HepG2 (cell line): Measurements from ENCODE around the gene OARD1. TPM values are rescaled to one million over a fixed set of nuclear protein-coding genes. Genes with fewer than 3 reads are reported as not detected.

Experiments used
- AGO2 ChIP-seq: fragments of 200-400 bp; formaldehyde crosslinking; optimal IDR thresholded peaks from 2 replicates; pipeline ENCODE3; 2017; ENCODE audit warnings: mild to moderate bottlenecking, low read depth, low read length, moderate library complexity
- CBX1 ChIP-seq: IDR thresholded peaks from one replicate; pipeline ENCODE4 v1.6.1; 2016; ENCODE audit warnings: antibody characterized with exemption, low read depth
- DR1 ChIP-seq: sonication (generic); formaldehyde crosslinking; IDR thresholded peaks from 2 replicates; pipeline ENCODE4 v1.8.0; 2021; ENCODE audit warnings: mild to moderate bottlenecking, missing genetic modification reagents, inconsistent platforms
- ELF3 ChIP-seq: IDR thresholded peaks from 2 replicates; pipeline ENCODE4 v1.6.1; 2016; ENCODE audit warnings: missing genetic modification reagents, missing compliant biosample characterization
- HOXA5 ChIP-seq: sonication (generic); formaldehyde crosslinking; IDR thresholded peaks from 2 replicates; pipeline ENCODE4 v1.4.0; 2020; ENCODE audit warnings: missing genetic modification reagents
- MYC ChIP-seq: sonication (generic); formaldehyde crosslinking; IDR thresholded peaks from 2 replicates; pipeline ENCODE4 v1.9.0; 2021; ENCODE audit warnings: missing genetic modification reagents, borderline replicate concordance
- NKX3-1 ChIP-seq: sonication (generic); formaldehyde crosslinking; IDR thresholded peaks from 2 replicates; pipeline ENCODE4 v1.5.0; 2020; ENCODE audit warnings: missing genetic modification reagents
- NR2C2 ChIP-seq: sonication (generic); formaldehyde crosslinking; IDR thresholded peaks from 2 replicates; pipeline ENCODE4 v1.4.0; 2020; ENCODE audit warnings: missing genetic modification reagents, mild to moderate bottlenecking, moderate library complexity, borderline replicate concordance
- THAP7 ChIP-seq: sonication (generic); formaldehyde crosslinking; IDR thresholded peaks from 2 replicates; pipeline ENCODE4 v1.8.1; 2023; ENCODE audit warnings: mild to moderate bottlenecking, missing genetic modification reagents
- TMF1 ChIP-seq: sonication (generic); formaldehyde crosslinking; IDR thresholded peaks from 2 replicates; pipeline ENCODE4 v1.8.1; 2022; ENCODE audit warnings: low read depth, missing genetic modification reagents
- UBTF ChIP-seq: sonication (generic); formaldehyde crosslinking; IDR thresholded peaks from 2 replicates; pipeline ENCODE4 v1.4.0; 2020; ENCODE audit warnings: mild to moderate bottlenecking, missing genetic modification reagents
- ZIK1 ChIP-seq: sonication (generic); formaldehyde crosslinking; IDR thresholded peaks from 2 replicates; pipeline ENCODE4 v1.5.0; 2020; ENCODE audit warnings: mild to moderate bottlenecking, low read depth, missing genetic modification reagents, borderline replicate concordance
- ZKSCAN5 ChIP-seq: sonication (generic); formaldehyde crosslinking; IDR thresholded peaks from 2 replicates; pipeline ENCODE4 v1.5.1; 2020; ENCODE audit warnings: mild to moderate bottlenecking, missing genetic modification reagents
- ZNF124 ChIP-seq: sonication (generic); formaldehyde crosslinking; IDR thresholded peaks from 2 replicates; pipeline ENCODE4 v1.4.0; 2020; ENCODE audit warnings: missing genetic modification reagents
- ZNF263 ChIP-seq: sonication (generic); formaldehyde crosslinking; IDR thresholded peaks from 2 replicates; pipeline ENCODE4 v1.4.0; 2020; ENCODE audit warnings: missing genetic modification reagents
- ZNF337 ChIP-seq: sonication (generic); formaldehyde crosslinking; IDR thresholded peaks from 2 replicates; pipeline ENCODE4 v1.5.1; 2020; ENCODE audit warnings: missing genetic modification reagents, low read depth, mild to moderate bottlenecking, borderline replicate concordance
- ZNF468 ChIP-seq: sonication (generic); formaldehyde crosslinking; IDR thresholded peaks from 2 replicates; pipeline ENCODE4 v1.8.0; 2022; ENCODE audit warnings: mild to moderate bottlenecking, moderate library complexity, missing genetic modification reagents
- ZNF530 ChIP-seq: sonication (generic); formaldehyde crosslinking; IDR thresholded peaks from 2 replicates; pipeline ENCODE4 v1.5.0; 2020; ENCODE audit warnings: low read depth, mild to moderate bottlenecking, missing genetic modification reagents
- ZNF619 ChIP-seq: sonication (generic); formaldehyde crosslinking; IDR thresholded peaks from 2 replicates; pipeline ENCODE4 v1.4.0; 2020; ENCODE audit warnings: mild to moderate bottlenecking, missing genetic modification reagents
- ZNF660 ChIP-seq: sonication (generic); formaldehyde crosslinking; IDR thresholded peaks from 2 replicates; pipeline ENCODE4 v1.5.1; 2020; ENCODE audit warnings: mild to moderate bottlenecking, low read depth, missing genetic modification reagents, borderline replicate concordance
- polyA plus RNA-seq, 8 experiments: library from polyadenylated mRNA; depleted of rRNA in 3 of 8; stranded (reverse) in 7 of 8; unstranded in 1 of 8; fragments of >200 nt; fragmentation: Illumina TruSeq in 4 of 8; extraction: Trizol in 4 of 8; gene quantifications; 2 replicates each; pipeline versions ENCODE4 v1.2.1 to v1.2.3, GENCODE V29; 2011 to 2016; ENCODE audit warnings: low read depth in 4 of 8, missing spikeins in 1 of 8, mixed read lengths in 1 of 8; ENCODE audit not compliant: insufficient read depth in 1 of 8
- total RNA-seq, 5 experiments: library from RNA; depleted of rRNA; stranded (reverse); fragments of >200 nt; fragmentation: Illumina TruSeq; extraction: Trizol; gene quantifications; 2 replicates each; pipeline ENCODE4 v1.2.3, GENCODE V29; 2016; ENCODE audit warnings: low read depth in 1 of 5
- TF ChIP-seq, protein P1 (sequence below): sonication (generic); formaldehyde crosslinking; IDR thresholded peaks from 2 replicates; pipeline ENCODE4 v1.4.0; 2020; ENCODE audit warnings: mild to moderate bottlenecking, missing genetic modification reagents
- TF ChIP-seq, protein P2 (sequence below): sonication (generic); formaldehyde crosslinking; IDR thresholded peaks from 2 replicates; pipeline ENCODE4 v1.8.0; 2022; ENCODE audit warnings: missing genetic modification reagents, mild to moderate bottlenecking, inconsistent platforms, borderline replicate concordance

Gene OARD1
- total and polyA plus RNA-seq, 2 of the 13 experiments (the other 11 are each of a cell fraction or from before 2014, with no cell fraction given): 18.4 to 49.0 TPM

DNA sequence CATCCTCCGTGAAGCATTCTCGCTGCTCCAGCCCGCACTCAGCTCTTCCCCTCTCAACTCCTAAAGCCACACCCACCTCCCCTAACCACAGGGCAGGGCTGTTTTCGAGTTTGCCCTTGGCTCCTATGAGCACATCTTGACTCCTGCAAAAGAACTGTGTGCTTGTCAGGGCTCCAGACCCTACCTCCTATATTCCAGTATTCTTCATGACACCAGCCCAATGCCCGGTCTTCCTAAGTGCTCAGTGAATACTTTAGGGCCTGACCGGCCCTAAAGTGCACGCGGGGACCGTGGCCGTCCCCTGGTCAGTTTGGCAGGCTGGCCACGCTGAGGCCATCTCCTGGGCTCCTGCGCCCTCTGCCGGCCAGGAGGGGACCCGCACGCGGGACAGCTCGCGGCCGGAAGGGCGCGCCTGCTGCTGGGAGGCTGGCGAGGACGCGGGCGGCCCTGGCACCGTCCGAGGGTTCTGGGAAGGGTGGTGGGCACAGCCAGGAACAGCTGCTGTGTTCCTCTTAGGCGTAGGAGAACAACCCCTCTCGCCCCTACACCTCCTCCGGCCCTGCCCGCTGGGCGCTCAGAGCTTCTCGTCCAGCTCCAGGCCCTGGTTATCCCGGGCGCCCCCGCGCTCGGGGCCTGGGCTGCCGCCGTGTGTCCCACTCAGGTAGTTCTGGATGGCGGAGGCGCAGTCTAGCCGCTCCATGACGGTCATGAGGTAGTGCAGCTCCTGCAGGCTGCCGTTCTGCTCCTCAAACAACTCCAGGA is 44.2 kb downstream of the OARD1 start (continued):
- TF ChIP-seq, protein P1, sequence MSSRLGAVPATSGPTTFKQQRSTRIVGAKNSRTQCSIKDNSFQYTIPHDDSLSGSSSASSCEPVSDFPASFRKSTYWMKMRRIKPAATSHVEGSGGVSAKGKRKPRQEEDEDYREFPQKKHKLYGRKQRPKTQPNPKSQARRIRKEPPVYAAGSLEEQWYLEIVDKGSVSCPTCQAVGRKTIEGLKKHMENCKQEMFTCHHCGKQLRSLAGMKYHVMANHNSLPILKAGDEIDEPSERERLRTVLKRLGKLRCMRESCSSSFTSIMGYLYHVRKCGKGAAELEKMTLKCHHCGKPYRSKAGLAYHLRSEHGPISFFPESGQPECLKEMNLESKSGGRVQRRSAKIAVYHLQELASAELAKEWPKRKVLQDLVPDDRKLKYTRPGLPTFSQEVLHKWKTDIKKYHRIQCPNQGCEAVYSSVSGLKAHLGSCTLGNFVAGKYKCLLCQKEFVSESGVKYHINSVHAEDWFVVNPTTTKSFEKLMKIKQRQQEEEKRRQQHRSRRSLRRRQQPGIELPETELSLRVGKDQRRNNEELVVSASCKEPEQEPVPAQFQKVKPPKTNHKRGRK: peak; percentile 49; the same call in 1 of the 2 replicates
- TF ChIP-seq ELF3 (CRISPR knock-in tag) (peak; percentile 32; the same call in 1 of the 2 replicates), ZNF660 (CRISPR knock-in tag) (no peak), ZNF468 (CRISPR knock-in tag) (0 out of 2 replicates have a peak, but pooled peaks have one; percentile 69), ZNF263 (peak; percentile 58; the same call in 1 of the 2 replicates), DR1 (no peak), NKX3-1 (CRISPR knock-in tag) (0 out of 2 replicates have a peak, but pooled peaks have one; percentile 25), AGO2 (peak; percentile 70), ZIK1 (0 out of 2 replicates have a peak, but pooled peaks have one; percentile 27), NR2C2 (CRISPR knock-in tag) (peak; percentile 22; the same call in 1 of the 2 replicates), HOXA5 (CRISPR knock-in tag) (peak; percentile 74), THAP7 (CRISPR knock-in tag) (peak; percentile 87; the same call in 1 of the 2 replicates), ZNF530 (CRISPR knock-in tag) (no peak), MYC (CRISPR knock-in tag) (peak; percentile 84; the same call in 1 of the 2 replicates), ZKSCAN5 (CRISPR knock-in tag) (no peak), ZNF124 (peak; percentile 88; the same call in 1 of the 2 replicates), ZNF337 (no peak), ZNF619 (CRISPR knock-in tag) (peak; percentile 20), CBX1 (peak; percentile 65), UBTF (CRISPR knock-in tag) (peak; percentile 64; the same call in 1 of the 2 replicates), TMF1 (CRISPR knock-in tag) (no peak)
- TF ChIP-seq, protein P2, sequence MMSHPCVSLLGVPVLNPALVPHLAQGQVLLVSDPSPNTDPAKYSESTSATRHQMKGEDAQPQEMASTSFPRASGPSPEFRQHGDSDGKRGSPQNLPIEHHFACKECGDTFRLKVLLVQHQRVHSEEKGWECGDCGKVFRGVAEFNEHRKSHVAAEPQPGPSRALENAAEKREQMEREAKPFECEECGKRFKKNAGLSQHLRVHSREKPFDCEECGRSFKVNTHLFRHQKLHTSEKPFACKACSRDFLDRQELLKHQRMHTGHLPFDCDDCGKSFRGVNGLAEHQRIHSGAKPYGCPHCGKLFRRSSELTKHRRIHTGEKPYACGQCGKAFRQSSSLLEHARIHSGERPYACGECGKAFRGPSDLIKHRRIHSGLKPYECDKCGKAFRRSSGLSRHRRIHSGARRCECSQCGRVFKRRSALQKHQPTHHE (CRISPR knock-in tag): peak; percentile 66; the same call in 1 of the 2 replicates
